DND-41 (cell line): ENCODE measurements around the gene EPS15.

Experiments
- CTCF ChIP-seq: IDR thresholded peaks from 2 replicates; pipeline ENCODE4 v1.5.1; 2012; ENCODE audit warnings: borderline replicate concordance, low read length, moderate library complexity, mild to moderate bottlenecking; ENCODE audit not compliant: poor library complexity, severe bottlenecking; ENCODE audit errors: extremely low read depth
- EZH2 ChIP-seq: IDR thresholded peaks from 3 replicates; pipeline ENCODE4 v1.6.1; 2012; ENCODE audit warnings: borderline replicate concordance, low read depth, mild to moderate bottlenecking, moderate library complexity, low read length, inconsistent platforms; ENCODE audit not compliant: severe bottlenecking

- TF ChIP-seq CTCF (no peak), EZH2 (no peak)
Measured at GRCh38 chr1:51312718-51313117, 206.3 kb downstream of the EPS15 start.
